OCI-LY3 (cell line): Measurements from ENCODE around the gene SNX4.
"Not testable (repeated sequence)": the region's sequence is repeated elsewhere in the genome, so short reads cannot be mapped to it uniquely, and the experiment has no call there.

Source experiments
- H2AFZ ChIP-seq: fragments of 200-600, 300-600 bp; shearing (Covaris generic); 2 replicates; pipeline ENCODE4 v1.6.0; 2014; ENCODE audit warnings: antibody characterized with exemption, low read depth, low read length
- H3K27ac ChIP-seq: fragments of 200-600, 300-600 bp; sonication (generic); 2 replicates; pipeline ENCODE4 v1.5.1; 2014; ENCODE audit warnings: mild to moderate bottlenecking, low read length, moderate library complexity, mixed read lengths
- H3K27me3 ChIP-seq: fragments of 200-600, 300-600 bp; sonication (generic); 2 replicates; pipeline ENCODE4 v1.6.1; 2014; ENCODE audit warnings: low read depth, low read length, mixed read lengths
- H3K36me3 ChIP-seq: fragments of 200-600, 300-600 bp; sonication (generic); replicated peaks from 2 replicates; pipeline ENCODE3; 2014; ENCODE audit warnings: low read depth, low read length, mixed read lengths
- H3K4me1 ChIP-seq: fragments of 300-600, 200-600 bp; sonication (generic); 2 replicates; pipeline ENCODE4 v1.6.1; 2014; ENCODE audit warnings: low read length, mixed read lengths
- H3K4me2 ChIP-seq: fragments of 200-600, 300-600 bp; sonication (generic); 2 replicates; pipeline ENCODE4 v1.6.1; 2014; ENCODE audit warnings: low read length, mixed read lengths
- H3K4me3 ChIP-seq: fragments of 300-600, 200-600 bp; sonication (generic); 2 replicates; pipeline ENCODE4 v1.5.1; 2014; ENCODE audit warnings: antibody characterized with exemption, mild to moderate bottlenecking, low read length, moderate library complexity
- H3K79me2 ChIP-seq: fragments of 300-600, 200-600 bp; shearing (Covaris generic); 2 replicates; pipeline ENCODE4 v1.6.1; 2014; ENCODE audit warnings: mild to moderate bottlenecking, low read length, mixed read lengths
- H3K9ac ChIP-seq: fragments of 300-600, 200-600 bp; shearing (Covaris generic); 2 replicates; pipeline ENCODE4 v1.6.0; 2014; ENCODE audit warnings: mild to moderate bottlenecking, low read length, moderate library complexity
- H3K9me3 ChIP-seq: fragments of 200-600, 300-600 bp; shearing (Covaris generic); 2 replicates; pipeline ENCODE4 v1.6.1; 2014; ENCODE audit warnings: low read length, mixed read lengths; ENCODE audit not compliant: insufficient read depth
- H4K20me1 ChIP-seq: fragments of 200-600, 300-600 bp; sonication (generic); 2 replicates; pipeline ENCODE4 v1.6.1; 2016; ENCODE audit warnings: low read length, mixed read lengths; ENCODE audit not compliant: insufficient read depth
- EZH2phosphoT487 ChIP-seq: fragments of 200-600 bp; shearing (Covaris generic); IDR thresholded peaks from 2 replicates; pipeline ENCODE4 v1.6.1; 2018; ENCODE audit warnings: antibody characterized with exemption, mixed run types, low read depth
- TF ChIP-seq, protein P1 (sequence below): fragments of 200-600, 300-600 bp; sonication (generic); IDR thresholded peaks from 2 replicates; pipeline ENCODE4 v1.5.1; 2014; ENCODE audit warnings: antibody characterized with exemption, low read length, low read depth

SNX4 gene

DNA sequence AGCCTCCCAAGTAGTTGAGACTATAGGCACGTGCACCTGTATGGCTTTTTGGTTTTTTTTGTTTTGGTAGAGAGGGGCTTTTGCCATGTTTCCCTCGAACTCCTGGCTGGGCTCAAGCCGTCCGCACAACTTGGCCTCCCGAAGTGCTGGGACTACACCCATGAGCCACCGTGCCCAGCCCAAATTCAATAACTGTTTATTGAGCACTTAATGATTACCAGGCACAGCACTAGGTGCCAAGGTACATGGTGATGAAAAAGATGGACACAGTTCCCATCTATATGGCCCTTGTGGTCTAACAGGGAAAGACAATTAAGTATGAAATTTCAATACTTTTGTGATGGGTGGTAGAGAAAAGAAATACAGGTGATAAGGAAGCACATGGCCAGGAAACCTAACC is 109.1 kb downstream of the SNX4 start:
- Histone ChIP-seq H3K4me1 (no peaks in the 10 kb centered on the region), H3K4me3 (no peak overlapping the region), H4K20me1 (no peaks in the 10 kb centered on the region), H2AFZ (no peak overlapping the region), H3K79me2 (no peaks in the 10 kb centered on the region), H3K27ac (no peak overlapping the region), H3K9ac (no peak overlapping the region), H3K9me3 (peaks cover 7% of the 10 kb centered on the region; the same call in 1 of the 2 replicates), H3K4me2 (no peak overlapping the region), H3K27me3 (no peaks in the 10 kb centered on the region), H3K36me3 (peaks cover 3% of the 10 kb centered on the region)
- no peak for TF ChIP-seq EZH2phosphoT487
- TF ChIP-seq, protein P1, sequence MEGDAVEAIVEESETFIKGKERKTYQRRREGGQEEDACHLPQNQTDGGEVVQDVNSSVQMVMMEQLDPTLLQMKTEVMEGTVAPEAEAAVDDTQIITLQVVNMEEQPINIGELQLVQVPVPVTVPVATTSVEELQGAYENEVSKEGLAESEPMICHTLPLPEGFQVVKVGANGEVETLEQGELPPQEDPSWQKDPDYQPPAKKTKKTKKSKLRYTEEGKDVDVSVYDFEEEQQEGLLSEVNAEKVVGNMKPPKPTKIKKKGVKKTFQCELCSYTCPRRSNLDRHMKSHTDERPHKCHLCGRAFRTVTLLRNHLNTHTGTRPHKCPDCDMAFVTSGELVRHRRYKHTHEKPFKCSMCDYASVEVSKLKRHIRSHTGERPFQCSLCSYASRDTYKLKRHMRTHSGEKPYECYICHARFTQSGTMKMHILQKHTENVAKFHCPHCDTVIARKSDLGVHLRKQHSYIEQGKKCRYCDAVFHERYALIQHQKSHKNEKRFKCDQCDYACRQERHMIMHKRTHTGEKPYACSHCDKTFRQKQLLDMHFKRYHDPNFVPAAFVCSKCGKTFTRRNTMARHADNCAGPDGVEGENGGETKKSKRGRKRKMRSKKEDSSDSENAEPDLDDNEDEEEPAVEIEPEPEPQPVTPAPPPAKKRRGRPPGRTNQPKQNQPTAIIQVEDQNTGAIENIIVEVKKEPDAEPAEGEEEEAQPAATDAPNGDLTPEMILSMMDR: no peak

GRCh38 chr3:125406070-125406469 is 113.9 kb downstream of the SNX4 start:
- Histone ChIP-seq H3K4me3 (no peak overlapping the region), H3K9me3 (peaks cover 11% of the 10 kb centered on the region; the same call in 1 of the 2 replicates), H3K4me2 (no peak overlapping the region), H3K79me2 (no peaks in the 10 kb centered on the region), H3K27me3 (no peaks in the 10 kb centered on the region), H3K36me3 (peaks cover 7% of the 10 kb centered on the region), H4K20me1 (no peaks in the 10 kb centered on the region), H3K4me1 (peaks cover 26% of the 10 kb centered on the region), H3K9ac (no peak overlapping the region), H3K27ac (no peak overlapping the region), H2AFZ (no peak overlapping the region)
- no peak for TF ChIP-seq EZH2phosphoT487
- TF ChIP-seq, protein P1: no peak

DNA sequence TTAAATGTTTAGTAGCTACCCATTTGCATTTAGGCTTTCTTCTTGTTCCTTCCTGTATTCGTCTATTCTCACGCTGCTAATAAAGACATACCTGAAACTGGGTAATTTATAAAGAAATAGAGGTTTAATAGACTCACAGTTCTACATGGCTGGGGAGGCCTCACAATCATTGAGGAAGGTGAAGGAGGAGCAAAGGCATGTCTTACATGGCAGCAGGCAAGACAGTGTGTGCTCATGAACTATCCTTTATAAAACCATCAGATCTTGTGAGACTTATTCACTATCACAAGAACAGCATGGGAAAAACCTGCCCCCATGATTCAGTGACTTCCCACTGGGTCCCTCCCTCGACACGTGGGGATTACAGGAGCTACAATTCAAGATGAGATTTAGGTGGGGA is 114.5 kb downstream of the SNX4 start:
- not testable (repeated sequence) for H4K20me1 ChIP-seq, H3K79me2 ChIP-seq, H2AFZ ChIP-seq, H3K4me3 ChIP-seq, H3K27me3 ChIP-seq, H3K27ac ChIP-seq, H3K4me2 ChIP-seq, H3K9ac ChIP-seq, H3K36me3 ChIP-seq
- Histone ChIP-seq H3K4me1 (peaks cover 30% of the 10 kb centered on the region), H3K9me3 (peaks cover 11% of the 10 kb centered on the region; the same call in 1 of the 2 replicates)

- Histone ChIP-seq H2AFZ (peak overlapping the region; percentile 81), H3K36me3 (peaks cover 7% of the 10 kb centered on the region), H3K27ac (peak overlapping the region; percentile 64), H3K4me1 (peaks cover 47% of the 10 kb centered on the region), H4K20me1 (no peaks in the 10 kb centered on the region), H3K4me2 (peak overlapping the region; percentile 50), H3K9me3 (peaks cover 11% of the 10 kb centered on the region; the same call in 1 of the 2 replicates), H3K4me3 (no peak overlapping the region), H3K27me3 (no peaks in the 10 kb centered on the region), H3K9ac (peak overlapping the region; percentile 28; the same call in 1 of the 2 replicates), H3K79me2 (no peaks in the 10 kb centered on the region)
- TF ChIP-seq, protein P1: peak; percentile 60
- TF ChIP-seq EZH2phosphoT487: no peak
Measured at GRCh38 chr3:125403789-125404188, 116.2 kb downstream of the SNX4 start.
